Uterus (tissue), 4 donors: Measurements from ENCODE around the gene MND1. TPM values are rescaled to one million over a fixed set of nuclear protein-coding genes. Genes with fewer than 3 reads are reported as not detected.
"Not testable (repeated sequence)": the region's sequence is repeated elsewhere in the genome, so short reads cannot be mapped to it uniquely, and the experiment has no call there.

Source experiments
- DNase-seq, 2 donors: peaks; one replicate each; pipeline ENCODE4 v3.0.0-alpha.2; 2019 to 2020
- H3K27ac ChIP-seq, 2 donors: fragments of 200-600 bp; sonication (generic); 1 replicate in 1 of 2; 2 replicates in 1 of 2; pipeline ENCODE4 v1.5.1; 2016 to 2018
- H3K27me3 ChIP-seq, 2 donors: fragments of 200-600 bp; sonication (generic); one replicate each; pipeline ENCODE4 v1.5.1; 2018 to 2019; ENCODE audit warnings: control low read depth in 1 of 2
- H3K36me3 ChIP-seq, 2 donors: fragments of 200-600 bp; sonication (generic); one replicate each; pipeline ENCODE4 v1.5.1; 2019; ENCODE audit warnings: control low read depth in 1 of 2
- H3K4me1 ChIP-seq, 2 donors: fragments of 200-600 bp; sonication (generic); one replicate each; pipeline ENCODE4 v1.5.1; 2018 to 2019; ENCODE audit warnings: control low read depth in 1 of 2
- H3K4me3 ChIP-seq, 2 donors: fragments of 200-600 bp; sonication (generic); 1 replicate in 1 of 2; 2 replicates in 1 of 2; pipeline ENCODE4 v1.5.1; 2018 to 2019; ENCODE audit warnings: mild to moderate bottlenecking in 1 of 2
- H3K9me3 ChIP-seq, 2 donors: fragments of 200-600 bp; sonication (generic); one replicate each; pipeline ENCODE4 v1.5.1; 2019; ENCODE audit warnings: control low read depth in 1 of 2
- POLR2A ChIP-seq, 2 donors: fragments of 450-650 bp; IDR thresholded peaks; one replicate each; pipeline ENCODE4 v1.6.1; 2016; ENCODE audit warnings: antibody characterized with exemption in 2 of 2, mild to moderate bottlenecking in 1 of 2, moderate library complexity in 1 of 2
- intact Hi-C: fragments of 100-400 bp; cut with DNase I; formaldehyde crosslinking; loops from one replicate; pipeline ENCODE4 v1.15.1; 2023; ENCODE audit warnings: low total_unique reads
- total RNA-seq, 4 donors: library from RNA; depleted of rRNA in 3 of 4; stranded (reverse); fragments of >200 nt in 3 of 4; gene quantifications; one replicate each; pipeline versions ENCODE4 v1.1.0 to v1.2.4, GENCODE V29; 2014 to 2023
- TF ChIP-seq, protein P1 (sequence below), 4 experiments: fragments of 200-600 bp in 2 of 4; fragments of 450-650 bp in 2 of 4; sonication (generic) in 2 of 4; IDR thresholded peaks; one replicate each; pipeline ENCODE4 v1.5.1; 2016 to 2019; ENCODE audit warnings: antibody characterized with exemption in 4 of 4, mild to moderate bottlenecking in 2 of 4, moderate library complexity in 1 of 4
- donor health status: DM: yes; HTN: yes; CAD: no.

MND1 gene
- total RNA-seq, 4 donors from 2014 or later = 1.0 to 6.5 TPM; not detected in 2

DNA sequence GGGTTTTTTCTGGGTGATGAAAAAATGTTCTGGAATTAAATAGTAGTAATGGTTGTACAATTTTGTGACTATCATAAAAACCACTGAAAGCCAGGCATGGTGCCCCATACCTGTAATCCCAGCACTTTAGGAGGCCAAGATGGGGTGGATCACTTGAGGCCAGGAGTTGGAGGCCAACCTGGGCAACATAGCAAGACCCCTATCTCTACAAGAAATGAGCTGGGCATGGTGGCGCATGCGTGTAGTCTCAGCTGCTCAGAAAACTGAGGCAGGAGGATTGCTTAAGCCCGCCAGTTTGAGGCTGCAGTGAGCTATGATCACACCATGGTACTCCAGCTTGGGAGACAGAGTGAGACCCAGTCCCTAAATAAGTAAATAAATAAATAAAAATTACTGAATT is 63.4 kb downstream of the MND1 start:
- H3K36me3 ChIP-seq = no peaks in the 10 kb centered on the region
- no peak overlapping the region for H3K4me3 ChIP-seq
- H3K4me1 ChIP-seq = no peaks in the 10 kb centered on the region
- H3K27me3 ChIP-seq = no peaks in the 10 kb centered on the region
- no peak for DNase-seq
- H3K27ac ChIP-seq = no peak overlapping the region
- intact Hi-C loops = no loop called here
- no peaks in the 10 kb centered on the region for H3K9me3 ChIP-seq
- TF ChIP-seq, protein P1, sequence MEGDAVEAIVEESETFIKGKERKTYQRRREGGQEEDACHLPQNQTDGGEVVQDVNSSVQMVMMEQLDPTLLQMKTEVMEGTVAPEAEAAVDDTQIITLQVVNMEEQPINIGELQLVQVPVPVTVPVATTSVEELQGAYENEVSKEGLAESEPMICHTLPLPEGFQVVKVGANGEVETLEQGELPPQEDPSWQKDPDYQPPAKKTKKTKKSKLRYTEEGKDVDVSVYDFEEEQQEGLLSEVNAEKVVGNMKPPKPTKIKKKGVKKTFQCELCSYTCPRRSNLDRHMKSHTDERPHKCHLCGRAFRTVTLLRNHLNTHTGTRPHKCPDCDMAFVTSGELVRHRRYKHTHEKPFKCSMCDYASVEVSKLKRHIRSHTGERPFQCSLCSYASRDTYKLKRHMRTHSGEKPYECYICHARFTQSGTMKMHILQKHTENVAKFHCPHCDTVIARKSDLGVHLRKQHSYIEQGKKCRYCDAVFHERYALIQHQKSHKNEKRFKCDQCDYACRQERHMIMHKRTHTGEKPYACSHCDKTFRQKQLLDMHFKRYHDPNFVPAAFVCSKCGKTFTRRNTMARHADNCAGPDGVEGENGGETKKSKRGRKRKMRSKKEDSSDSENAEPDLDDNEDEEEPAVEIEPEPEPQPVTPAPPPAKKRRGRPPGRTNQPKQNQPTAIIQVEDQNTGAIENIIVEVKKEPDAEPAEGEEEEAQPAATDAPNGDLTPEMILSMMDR (IDR thresholded peaks at IDR 0.05) = no peak
- TF ChIP-seq POLR2A (IDR thresholded peaks at IDR 0.05) = no peak

DNA sequence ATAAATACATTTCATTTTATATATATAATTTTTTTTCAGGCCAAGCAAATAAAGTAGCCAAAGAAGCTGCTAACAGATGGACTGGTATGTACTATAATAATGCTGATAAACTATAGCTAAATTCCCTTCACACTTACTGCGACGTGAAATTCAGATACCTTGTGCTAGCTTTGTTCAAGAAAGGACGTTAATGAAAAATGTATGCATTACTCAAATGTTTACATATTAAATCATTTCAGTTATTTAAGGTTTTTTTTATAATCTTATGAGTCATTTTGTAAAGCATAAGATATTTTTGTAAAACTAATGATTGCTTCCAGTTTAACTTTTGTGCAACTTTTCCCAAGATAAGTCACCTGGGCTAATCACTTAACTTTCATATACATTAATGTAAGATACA is 64.4 kb downstream of the MND1 start:
- no peak overlapping the region for H3K4me3 ChIP-seq
- H3K4me1 ChIP-seq = no peaks in the 10 kb centered on the region
- intact Hi-C loops = no loop called here
- no peaks in the 10 kb centered on the region for H3K9me3 ChIP-seq
- no peaks in the 10 kb centered on the region for H3K27me3 ChIP-seq
- DNase-seq = no peak
- no peak overlapping the region for H3K27ac ChIP-seq
- no peaks in the 10 kb centered on the region for H3K36me3 ChIP-seq
- TF ChIP-seq POLR2A (IDR thresholded peaks at IDR 0.05) = no peak
- TF ChIP-seq, protein P1 (IDR thresholded peaks at IDR 0.05) = no peak

DNA sequence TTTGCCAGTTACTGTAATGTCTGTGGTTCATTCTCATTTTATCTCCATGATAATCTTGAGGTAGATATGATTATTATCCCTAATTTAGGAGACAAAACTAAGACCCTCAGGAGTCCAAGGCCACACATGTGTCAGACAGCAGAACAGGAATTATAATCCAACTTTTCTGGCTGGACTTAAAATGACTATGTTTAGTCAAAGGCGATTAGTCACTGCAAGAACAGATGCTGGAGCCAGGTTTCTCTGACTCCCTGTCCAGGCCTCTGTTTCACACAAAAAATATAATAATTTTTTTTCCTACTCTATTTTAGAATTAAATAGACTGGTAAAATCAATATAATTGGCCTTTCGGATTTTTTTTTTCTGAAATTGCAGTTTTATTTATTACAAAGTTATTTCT is 64.9 kb downstream of the MND1 start:
- Histone ChIP-seq H3K9me3 (no peaks in the 10 kb centered on the region), H3K36me3 (no peaks in the 10 kb centered on the region), H3K27me3 (no peaks in the 10 kb centered on the region), H3K4me3 (no peak overlapping the region), H3K4me1 (no peaks in the 10 kb centered on the region), H3K27ac (peak overlapping the region; percentile 59 to 67)
- intact Hi-C loops = no loop called here
- TF ChIP-seq POLR2A (IDR thresholded peaks at IDR 0.05) = no peak
- TF ChIP-seq, protein P1 (IDR thresholded peaks at IDR 0.05) = no peak
- no peak for DNase-seq

DNA sequence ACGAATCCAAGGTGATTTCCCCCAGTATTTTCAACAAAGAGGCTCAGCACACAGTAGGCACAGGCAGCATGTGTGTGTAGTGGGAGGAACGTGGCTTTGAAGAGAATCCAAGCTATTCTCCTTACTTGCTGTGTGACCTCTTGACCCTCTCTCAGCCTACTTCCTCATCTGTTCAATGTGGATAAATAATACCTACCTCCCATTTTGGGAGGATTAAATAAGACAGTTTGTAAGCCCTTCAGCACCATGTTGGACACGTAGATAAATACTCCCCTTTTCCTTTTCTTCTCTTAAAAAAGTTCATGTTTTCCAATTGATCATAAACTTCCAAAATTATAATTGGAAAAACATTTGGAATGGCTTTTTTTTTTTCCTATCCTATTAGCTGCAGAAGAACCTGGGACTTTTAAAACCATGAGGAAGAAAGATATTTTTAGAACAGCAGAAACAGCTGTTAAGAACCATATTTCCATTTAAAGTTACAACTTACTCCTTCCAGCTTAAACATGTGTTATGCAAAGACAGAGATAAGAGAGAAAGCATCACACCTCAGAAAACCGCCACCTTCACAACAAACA is 65.5 kb downstream of the MND1 start:
- intact Hi-C loops = no loop called here
- no peak for DNase-seq
- Histone ChIP-seq H3K4me1 (no peaks in the 10 kb centered on the region), H3K9me3 (no peaks in the 10 kb centered on the region), H3K4me3 (no peak overlapping the region), H3K36me3 (no peaks in the 10 kb centered on the region), H3K27me3 (no peaks in the 10 kb centered on the region), H3K27ac (peak overlapping the region; percentile 59 to 67)
- TF ChIP-seq, protein P1 (IDR thresholded peaks at IDR 0.05) = no peak
- TF ChIP-seq POLR2A (IDR thresholded peaks at IDR 0.05) = no peak

GRCh38 chr4:153413842-153414241 is 69.4 kb downstream of the MND1 start:
- Histone ChIP-seq H3K27ac (no peak overlapping the region), H3K36me3 (no peaks in the 10 kb centered on the region), H3K4me1 (no peaks in the 10 kb centered on the region), H3K4me3 (no peak overlapping the region), H3K27me3 (no peaks in the 10 kb centered on the region), H3K9me3 (no peaks in the 10 kb centered on the region)
- intact Hi-C loops = no loop called here
- TF ChIP-seq POLR2A (IDR thresholded peaks at IDR 0.05) = no peak
- TF ChIP-seq, protein P1 (IDR thresholded peaks at IDR 0.05) = no peak
- no peak for DNase-seq

GRCh38 chr4:153416456-153416855 is 72.0 kb downstream of the MND1 start:
- H3K27ac ChIP-seq, H3K27me3 ChIP-seq, DNase-seq, H3K4me1 ChIP-seq, H3K36me3 ChIP-seq, H3K4me3 ChIP-seq, H3K9me3 ChIP-seq, intact Hi-C loops: not testable (repeated sequence)
